Myocyte (in vitro differentiated cells): Measurements from ENCODE around the gene GPR132. TPM values are rescaled to one million over a fixed set of nuclear protein-coding genes. Genes with fewer than 3 reads are reported as not detected.
"Not testable (repeated sequence)": the region's sequence is repeated elsewhere in the genome, so short reads cannot be mapped to it uniquely, and the experiment has no call there.

ENCODE experiments used
- DNase-seq: peaks from one replicate; pipeline ENCODE4 v3.0.0-alpha.2; 2012; ENCODE audit warnings: low read depth
- total RNA-seq: library from RNA; depleted of rRNA; stranded (reverse); fragments of >200 nt; gene quantifications from 2 replicates; pipeline ENCODE4 v1.2.3, GENCODE V29; 2014

Gene GPR132
- total RNA-seq, 1 donor from 2014 or later, result not detected

GRCh38 chr14:105045710-105046326 lies 19.4 kb downstream of the GPR132 start:
- peak; percentile 82 for DNase-seq

GRCh38 chr14:105043641-105044040 lies 21.6 kb downstream of the GPR132 start:
- no peak for DNase-seq

GRCh38 chr14:105042813-105043212 lies 22.4 kb downstream of the GPR132 start:
- no peak for DNase-seq

GRCh38 chr14:105041841-105042765 lies 23.1 kb downstream of the GPR132 start:
- DNase-seq, result no peak

GRCh38 chr14:105039458-105040205 lies 25.6 kb downstream of the GPR132 start:
- DNase-seq, result no peak

GRCh38 chr14:105035616-105036015 lies 29.6 kb downstream of the GPR132 start:
- DNase-seq, result not testable (repeated sequence)

- no peak for DNase-seq
These were observed 30.8 kb downstream of the GPR132 start for GRCh38 chr14:105034315-105035039.

GRCh38 chr14:105033412-105033900 lies 31.8 kb downstream of the GPR132 start:
- DNase-seq, result not testable (repeated sequence)

GRCh38 chr14:105032451-105032901 lies 32.8 kb downstream of the GPR132 start:
- not testable (repeated sequence) for DNase-seq

GRCh38 chr14:105030836-105031396 lies 34.3 kb downstream of the GPR132 start:
- no peak for DNase-seq

GRCh38 chr14:105030194-105030593 lies 35.0 kb downstream of the GPR132 start:
- no peak for DNase-seq

- no peak for DNase-seq
These were observed 35.8 kb downstream of the GPR132 start for GRCh38 chr14:105029402-105029801.

- no peak for DNase-seq
These were observed 36.8 kb downstream of the GPR132 start for GRCh38 chr14:105028251-105028927.

GRCh38 chr14:105027718-105028117 lies 37.5 kb downstream of the GPR132 start:
- DNase-seq, result not testable (repeated sequence)

- DNase-seq, result peak; percentile 75
These were observed 38.2 kb downstream of the GPR132 start for GRCh38 chr14:105026802-105027563.

GRCh38 chr14:105026033-105026785 lies 39.0 kb downstream of the GPR132 start:
- no peak for DNase-seq

- DNase-seq, result no peak
These were observed 39.8 kb downstream of the GPR132 start for GRCh38 chr14:105025429-105025828.

GRCh38 chr14:105023791-105024480 lies 41.3 kb downstream of the GPR132 start:
- peak; percentile 57 for DNase-seq
